NCI-H2171 treated with DMSO at 0.1 percent for 48 hours (cell line): ENCODE measurements around the gene PSMA8.
"Not testable (repeated sequence)": the region's sequence is repeated elsewhere in the genome, so short reads cannot be mapped to it uniquely, and the experiment has no call there.

ENCODE experiments used
- DNase-seq: peaks from one replicate; lab custom pipeline; 2025; lab: John Stamatoyannopoulos, UW

Gene PSMA8

DNA sequence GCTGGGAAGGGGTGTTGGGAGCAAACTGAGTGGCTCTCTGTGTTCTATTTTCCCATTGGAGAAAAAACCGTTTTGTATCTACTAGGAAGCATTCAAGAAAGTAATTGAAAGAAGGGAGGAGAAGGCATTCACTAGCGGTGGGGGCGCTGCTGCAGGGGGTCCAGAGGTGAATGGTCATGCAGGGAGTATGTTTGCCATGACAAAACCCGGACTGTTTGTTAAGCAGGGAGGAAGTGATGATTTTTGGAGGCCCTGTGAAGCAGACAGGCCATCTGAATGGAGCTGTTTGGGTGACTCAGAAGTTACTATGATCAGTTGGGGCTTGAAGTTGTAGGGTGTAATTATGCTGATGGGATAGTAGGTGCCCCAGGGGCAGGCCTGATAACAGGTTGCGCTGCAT is 99.5 kb downstream of the PSMA8 start:
- DNase-seq, result no peak

DNA sequence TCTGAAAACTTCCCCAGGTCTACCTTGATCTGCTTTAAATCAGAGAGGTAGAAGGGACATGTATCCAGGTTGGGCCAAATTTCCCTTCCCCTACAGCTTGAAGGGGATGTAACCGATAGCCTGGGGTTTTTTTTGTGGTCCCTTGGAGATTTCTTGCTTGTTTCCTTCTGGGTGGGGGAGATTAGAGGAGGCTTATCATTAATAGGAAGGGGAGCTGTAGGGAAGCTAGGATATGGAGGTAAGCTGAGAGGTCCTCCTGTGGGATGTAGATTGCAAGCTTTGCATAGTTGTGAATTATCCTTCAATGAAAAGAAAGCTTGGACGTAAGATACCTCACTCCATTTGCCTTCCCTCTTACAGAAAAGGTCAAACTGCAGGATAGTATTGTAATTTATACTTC is 103.7 kb downstream of the PSMA8 start:
- DNase-seq, result not testable (repeated sequence)

DNA sequence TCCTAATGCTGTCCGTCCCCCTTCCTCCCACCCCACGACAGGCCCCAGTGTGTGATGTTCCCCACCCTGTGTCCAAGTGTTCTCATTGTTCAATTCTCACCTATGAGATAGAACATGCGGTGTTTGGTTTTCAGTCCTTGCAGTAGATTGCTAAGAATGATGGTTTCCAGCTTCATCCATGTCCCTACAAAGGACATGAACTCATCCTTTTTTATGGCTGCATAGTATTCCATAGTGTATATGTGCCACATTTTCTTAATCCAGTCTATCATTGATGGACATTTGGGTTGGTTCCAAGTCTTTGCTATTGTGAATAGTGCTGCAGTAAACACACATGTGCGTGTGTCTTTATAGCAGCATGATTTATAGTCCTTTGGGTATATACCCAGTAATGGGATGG is 105.0 kb downstream of the PSMA8 start:
- not testable (repeated sequence) for DNase-seq

DNA sequence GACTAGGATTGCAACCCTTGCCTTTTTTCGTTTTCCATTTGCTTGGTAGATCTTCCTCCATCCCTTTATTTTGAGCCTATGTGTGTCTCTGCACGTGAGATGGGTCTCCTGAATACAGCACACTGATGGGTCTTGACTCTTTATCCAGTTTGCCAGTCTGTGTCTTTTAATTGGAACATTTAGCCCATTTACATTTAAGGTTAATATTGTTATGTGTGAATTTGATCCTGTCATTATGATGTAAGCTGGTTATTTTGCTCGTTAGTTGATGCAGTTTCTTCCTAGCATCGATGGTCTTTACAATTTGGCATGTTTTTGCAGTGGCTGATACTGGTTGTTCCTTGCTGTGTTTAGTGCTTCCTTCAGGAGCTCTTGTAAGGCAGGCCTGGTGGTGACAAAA is 108.7 kb downstream of the PSMA8 start:
- not testable (repeated sequence) for DNase-seq
